ENCODE results near the gene DAO. TPM values are rescaled to one million over a fixed set of nuclear protein-coding genes. Genes with fewer than 3 reads are reported as not detected.

Gene DAO
- polyA plus RNA-seq, 3 donors = 1.0 to 2.0 (median 1.1) TPM

- DNase-seq (ENCODE audit: low read depth in 3 of 3, low spot score in 2 of 3) = no peak
These were observed 11.1 kb upstream of the DAO start for GRCh38 chr12:108868781-108869180.

- DNase-seq (ENCODE audit: low read depth in 3 of 3, low spot score in 2 of 3) = no peak
These were observed 4.6 kb upstream of the DAO start for GRCh38 chr12:108875280-108875679.

GRCh38 chr12:108875682-108876361 lies 4.1 kb upstream of the DAO start:
- DNase-seq (ENCODE audit: low read depth in 3 of 3, low spot score in 2 of 3) = no peak

GRCh38 chr12:108876550-108876949 lies 3.3 kb upstream of the DAO start:
- no peak for DNase-seq (ENCODE audit: low read depth in 3 of 3, low spot score in 2 of 3)

GRCh38 chr12:108881953-108882352 lies 2.1 kb downstream of the DAO start:
- no peak for DNase-seq (ENCODE audit: low read depth in 3 of 3, low spot score in 2 of 3)

GRCh38 chr12:108884116-108885012 lies 4.5 kb downstream of the DAO start:
- DNase-seq (ENCODE audit: low read depth in 3 of 3, low spot score in 2 of 3) = no peak

- no peak for DNase-seq (ENCODE audit: low read depth in 3 of 3, low spot score in 2 of 3)
These were observed 7.2 kb downstream of the DAO start for GRCh38 chr12:108886873-108887629.

- DNase-seq (ENCODE audit: low read depth in 3 of 3, low spot score in 2 of 3) = no peak
These were observed 8.1 kb downstream of the DAO start for GRCh38 chr12:108888031-108888430.

GRCh38 chr12:108890208-108890607 lies 10.3 kb downstream of the DAO start:
- no peak for DNase-seq (ENCODE audit: low read depth in 3 of 3, low spot score in 2 of 3)

GRCh38 chr12:108895220-108895802 lies 15.4 kb downstream of the DAO start:
- DNase-seq (ENCODE audit: low read depth in 3 of 3, low spot score in 2 of 3) = no peak

GRCh38 chr12:108896336-108896735 lies 16.4 kb downstream of the DAO start:
- DNase-seq (ENCODE audit: low read depth in 3 of 3, low spot score in 2 of 3) = no peak

GRCh38 chr12:108896817-108897216 lies 16.9 kb downstream of the DAO start:
- DNase-seq (ENCODE audit: low read depth in 3 of 3, low spot score in 2 of 3) = no peak

- DNase-seq (ENCODE audit: low read depth in 3 of 3, low spot score in 2 of 3) = no peak
These were observed 19.3 kb downstream of the DAO start for GRCh38 chr12:108899145-108899544.

- DNase-seq (ENCODE audit: low read depth in 3 of 3, low spot score in 2 of 3) = no peak
These were observed 25.8 kb downstream of the DAO start for GRCh38 chr12:108905725-108906124.

GRCh38 chr12:108906971-108907370 lies 27.1 kb downstream of the DAO start:
- DNase-seq (ENCODE audit: low read depth in 3 of 3, low spot score in 2 of 3) = no peak

- no peak for DNase-seq (ENCODE audit: low read depth in 3 of 3, low spot score in 2 of 3)
These were observed 28.0 kb downstream of the DAO start for GRCh38 chr12:108907839-108908351.

GRCh38 chr12:108910336-108910735 lies 30.4 kb downstream of the DAO start:
- DNase-seq (ENCODE audit: low read depth in 3 of 3, low spot score in 2 of 3) = no peak

GRCh38 chr12:108911915-108912314 lies 32.0 kb downstream of the DAO start:
- DNase-seq (ENCODE audit: low read depth in 3 of 3, low spot score in 2 of 3) = no peak

GRCh38 chr12:108912361-108912760 lies 32.5 kb downstream of the DAO start:
- DNase-seq (ENCODE audit: low read depth in 3 of 3, low spot score in 2 of 3) = no peak

GRCh38 chr12:108914121-108914531 lies 34.2 kb downstream of the DAO start:
- no peak for DNase-seq (ENCODE audit: low read depth in 3 of 3, low spot score in 2 of 3)
